Stimulated activated CD8-positive, alpha-beta memory T cell treated with anti-CD3 and anti-CD28 coated beads, Interleukin-15, amount 100 ng/mL, for 48 hours (primary cell): ENCODE measurements around the gene DNALI1.

Experiments used
- DNase-seq, 2 donors: peaks; one replicate each; pipeline ENCODE4 v3.0.0-alpha.2; 2020; ENCODE audit warnings: low read depth in 2 of 2

Gene DNALI1

GRCh38 chr1:37601441-37601840, 44.7 kb downstream of the DNALI1 start:
- DNase-seq = no peak

- no peak for DNase-seq
Observed at GRCh38 chr1:37602750-37603694, 46.3 kb downstream of the DNALI1 start.

- DNase-seq = no peak
Observed at GRCh38 chr1:37605061-37605650, 48.4 kb downstream of the DNALI1 start.

- no peak for DNase-seq
Observed at GRCh38 chr1:37605806-37606474, 49.2 kb downstream of the DNALI1 start.

- DNase-seq = no peak
Observed at GRCh38 chr1:37606481-37607263, 49.9 kb downstream of the DNALI1 start.

GRCh38 chr1:37609002-37609401, 52.3 kb downstream of the DNALI1 start:
- no peak for DNase-seq

GRCh38 chr1:37609994-37610393, 53.3 kb downstream of the DNALI1 start:
- no peak for DNase-seq

- DNase-seq = no peak
Observed at GRCh38 chr1:37612186-37612585, 55.4 kb downstream of the DNALI1 start.

- DNase-seq = no peak
Observed at GRCh38 chr1:37614105-37614504, 57.4 kb downstream of the DNALI1 start.

GRCh38 chr1:37616330-37616729, 59.6 kb downstream of the DNALI1 start:
- DNase-seq = no peak
